HCT116 (cell line): ENCODE data around the gene EFNB2. TPM values are rescaled to one million over a fixed set of nuclear protein-coding genes. Genes with fewer than 3 reads are reported as not detected.
A peak's percentile ranks its signal among the peaks of the same experiment; 100 is the strongest.

Experiments used
- ATAC-seq: fragments of 200-7000 bp; cut with Tn5 transposase; 2 replicates; pipeline ENCODE4 v1.9.1; 2020; ENCODE audit warnings: mild to moderate bottlenecking, moderate library complexity
- BruUV-seq: library from RNA; stranded (reverse); fragments of 400-500 nt; replicated peaks from 2 replicates; lab custom pipeline; 2021; lab: Mats Ljungman, UMichigan
- CTCF ChIA-PET: fragments of 300-600 bp; sonication (Branson Sonifier 250); formaldehyde crosslinking; loops from one replicate; lab custom pipeline; 2021; ENCODE audit warnings: antibody characterized with exemption; lab: Charles Lee
- POLR2A ChIA-PET: fragments of 300-600, 350-600 bp; sonication (Branson Sonifier 250); formaldehyde crosslinking; loops from one replicate; lab custom pipeline; 2021; ENCODE audit warnings: antibody characterized with exemption; lab: Charles Lee
- RAD21 ChIA-PET, 2 experiments: fragments of 300-600 bp; sonication (Branson Sonifier 250); formaldehyde crosslinking; loops; one replicate each; lab custom pipeline; 2023; ENCODE audit warnings: low total read pairs in 2 of 2; ENCODE audit not compliant: uncharacterized antibody in 2 of 2, unreplicated experiment in 2 of 2, low non-redundant PET in 1 of 2; lab: Charles Lee
- DNase-seq: peaks from one replicate; pipeline ENCODE4 v3.0.0-alpha.2; 2010; ENCODE audit warnings: low read depth, low spot score
- H2AFZ ChIP-seq: fragments of 200-600 bp; shearing (Covaris generic), sonication (generic); 2 replicates; pipeline ENCODE4 v1.6.1; 2017; ENCODE audit warnings: low read depth, mixed run types, mixed read lengths, antibody characterized with exemption, low read length; ENCODE audit not compliant: poor library complexity, severe bottlenecking
- H3K27ac ChIP-seq: 2 replicates; pipeline ENCODE4 v1.5.1; 2012; ENCODE audit warnings: low read depth, low read length
- H3K27me3 ChIP-seq: fragments of 200-600 bp; sonication (generic); 2 replicates; pipeline ENCODE4 v1.6.1; 2016; ENCODE audit warnings: mixed run types, low read length, mixed read lengths; ENCODE audit not compliant: insufficient read depth
- H3K36me3 ChIP-seq, 2 experiments: fragments of 200-500 bp in 1 of 2; fragments of 200-600 bp in 1 of 2; sonication (Bioruptor generic) in 1 of 2; sonication (generic) in 1 of 2; 2 replicates each; pipeline versions ENCODE4 v1.5.1 to v1.6.1; 2014 to 2016; ENCODE audit warnings: low read length in 2 of 2, inconsistent platforms in 1 of 2, mixed read lengths in 1 of 2, mixed run types in 1 of 2; ENCODE audit not compliant: insufficient read depth in 2 of 2, control insufficient read depth in 1 of 2
- H3K4me1 ChIP-seq, 2 experiments: fragments of 200-600 bp in 1 of 2; sonication (generic) in 1 of 2; 2 replicates each; pipeline versions ENCODE4 v1.5.1 to v1.6.1; 2012 to 2017; ENCODE audit warnings: low read length in 2 of 2, inconsistent platforms in 1 of 2, mild to moderate bottlenecking in 1 of 2, mixed read lengths in 1 of 2, mixed run types in 1 of 2, moderate library complexity in 1 of 2; ENCODE audit not compliant: insufficient read depth in 2 of 2, control insufficient read depth in 1 of 2
- H3K4me2 ChIP-seq: fragments of 200-600 bp; sonication (generic); 2 replicates; pipeline ENCODE4 v1.6.1; 2017; ENCODE audit warnings: mixed run types, low read length, mixed read lengths
- H3K4me3 ChIP-seq, 2 experiments: fragments of 200-600 bp in 1 of 2; sonication (generic) in 1 of 2; replicated peaks in 1 of 2; 2 replicates each; pipeline ENCODE4 v1.5.1; 2011 to 2016; ENCODE audit warnings: low read length in 2 of 2, control low read depth in 1 of 2, low read depth in 1 of 2, mild to moderate bottlenecking in 1 of 2, mixed read lengths in 1 of 2, mixed run types in 1 of 2
- H3K79me2 ChIP-seq: fragments of 200-600 bp; sonication (generic); 2 replicates; pipeline ENCODE4 v1.6.1; 2017; ENCODE audit warnings: mild to moderate bottlenecking, mixed run types, low read length, moderate library complexity, mixed read lengths; ENCODE audit not compliant: insufficient read depth
- H3K9ac ChIP-seq: fragments of 200-600 bp; sonication (generic); 2 replicates; pipeline ENCODE4 v1.6.1; 2016; ENCODE audit warnings: low read length, mixed read lengths
- H3K9me2 ChIP-seq: fragments of 200-600 bp; sonication (generic), shearing (Covaris generic); 2 replicates; pipeline ENCODE4 v1.6.1; 2017; ENCODE audit warnings: mixed run types, mild to moderate bottlenecking, moderate library complexity; ENCODE audit not compliant: insufficient read depth
- H3K9me3 ChIP-seq, 2 experiments: fragments of 200-500 bp in 1 of 2; fragments of 200-600 bp in 1 of 2; sonication (Bioruptor generic) in 1 of 2; sonication (generic) in 1 of 2; 2 replicates each; pipeline ENCODE4 v1.6.1; 2014 to 2017; ENCODE audit warnings: low read length in 2 of 2, mixed read lengths in 2 of 2, inconsistent platforms in 1 of 2, low read depth in 1 of 2, mild to moderate bottlenecking in 1 of 2, mixed run types in 1 of 2, moderate library complexity in 1 of 2; ENCODE audit not compliant: control insufficient read depth in 1 of 2, insufficient read depth in 1 of 2
- H4K20me1 ChIP-seq: fragments of 200-600 bp; sonication (generic), shearing (Covaris generic); 2 replicates; pipeline ENCODE4 v1.6.1; 2017; ENCODE audit warnings: mixed run types, mild to moderate bottlenecking, moderate library complexity; ENCODE audit not compliant: insufficient read depth
- CBX3 ChIP-seq: IDR thresholded peaks from 2 replicates; pipeline ENCODE4 v1.6.1; 2012; ENCODE audit warnings: low read depth
- EGR1 ChIP-seq: IDR thresholded peaks from 2 replicates; pipeline ENCODE4 v1.6.1; 2012; ENCODE audit warnings: low read depth
- EZH2 ChIP-seq: fragments of 200-600 bp; sonication (generic); IDR thresholded peaks from 2 replicates; pipeline ENCODE4 v1.6.1; 2017; ENCODE audit warnings: antibody characterized with exemption, mixed run types
- EZH2phosphoT487 ChIP-seq: fragments of 200-600 bp; IDR thresholded peaks from 2 replicates; pipeline ENCODE4 v1.6.1; 2018; ENCODE audit warnings: antibody characterized with exemption, borderline replicate concordance
- JUND ChIP-seq: IDR thresholded peaks from 2 replicates; pipeline ENCODE4 v1.6.1; 2012
- POLR2A ChIP-seq: IDR thresholded peaks from 2 replicates; pipeline ENCODE4 v1.7.0; 2011; ENCODE audit warnings: borderline replicate concordance; ENCODE audit not compliant: insufficient read depth, insufficient read length; ENCODE audit errors: extremely low read depth
- POLR2AphosphoS5 ChIP-seq: IDR thresholded peaks from 2 replicates; pipeline ENCODE4 v1.6.1; 2011; ENCODE audit warnings: mild to moderate bottlenecking, low read depth, low read length, moderate library complexity
- RAD21 ChIP-seq: IDR thresholded peaks from 2 replicates; pipeline ENCODE4 v1.6.1; 2012; ENCODE audit warnings: low read depth, mild to moderate bottlenecking
- SIN3A ChIP-seq: IDR thresholded peaks from 2 replicates; pipeline ENCODE4 v1.6.1; 2012; ENCODE audit warnings: low read depth
- SRF ChIP-seq: IDR thresholded peaks from 2 replicates; pipeline ENCODE4 v1.6.1; 2012; ENCODE audit warnings: low read depth
- TCF7L2 ChIP-seq: IDR thresholded peaks from 2 replicates; pipeline ENCODE4 v1.7.0; 2011; ENCODE audit warnings: borderline replicate concordance, inconsistent platforms; ENCODE audit not compliant: insufficient read depth, insufficient read length; ENCODE audit errors: extremely low read depth
- YY1 ChIP-seq: IDR thresholded peaks from 2 replicates; pipeline ENCODE4 v1.6.1; 2011; ENCODE audit warnings: low read length, low read depth, moderate library complexity, mild to moderate bottlenecking; ENCODE audit not compliant: insufficient replicate concordance; ENCODE audit errors: extremely low read depth
- ZFX ChIP-seq: fragments of 450-650 bp; IDR thresholded peaks from 2 replicates; pipeline ENCODE4 v1.6.1; 2017
- ZNF274 ChIP-seq: fragments of 200-500 bp; sonication (Bioruptor generic); IDR thresholded peaks from 2 replicates; pipeline ENCODE4 v1.6.1; 2014; ENCODE audit warnings: mild to moderate bottlenecking, low read depth, low read length, inconsistent platforms
- intact Hi-C: fragments of 100-400 bp; cut with micrococcal nuclease; formaldehyde crosslinking; loops from 2 replicates; pipeline ENCODE4 v1.10.0; 2022
- total RNA-seq: library from RNA; stranded (reverse); gene quantifications from one replicate; pipeline ENCODE4 v1.2.1, GENCODE V29; 2021; ENCODE audit not compliant: unreplicated experiment
- TF ChIP-seq, protein P1 (sequence below): IDR thresholded peaks from 2 replicates; pipeline ENCODE4 v1.6.1; 2012
- TF ChIP-seq, protein P2 (sequence below), 3 experiments: fragments of 200-600 bp in 1 of 3; sonication (generic) in 1 of 3; IDR thresholded peaks in 2 of 3; conservative IDR thresholded peaks in 1 of 3; 2 replicates each; pipeline ENCODE4 v1.5.1; 2012 to 2017; ENCODE audit warnings: low read depth in 2 of 3, low read length in 2 of 3, antibody characterized with exemption in 1 of 3, borderline replicate concordance in 1 of 3, control low read depth in 1 of 3, mild to moderate bottlenecking in 1 of 3, mixed read lengths in 1 of 3, mixed run types in 1 of 3, moderate library complexity in 1 of 3; ENCODE audit not compliant: insufficient read depth in 1 of 3
- TF ChIP-seq, protein P3 (sequence below): IDR thresholded peaks from 2 replicates; pipeline ENCODE4 v1.6.1; 2012

EFNB2 gene
- total RNA-seq, 1 experiment from 2014 or later = 30.9 TPM

DNA sequence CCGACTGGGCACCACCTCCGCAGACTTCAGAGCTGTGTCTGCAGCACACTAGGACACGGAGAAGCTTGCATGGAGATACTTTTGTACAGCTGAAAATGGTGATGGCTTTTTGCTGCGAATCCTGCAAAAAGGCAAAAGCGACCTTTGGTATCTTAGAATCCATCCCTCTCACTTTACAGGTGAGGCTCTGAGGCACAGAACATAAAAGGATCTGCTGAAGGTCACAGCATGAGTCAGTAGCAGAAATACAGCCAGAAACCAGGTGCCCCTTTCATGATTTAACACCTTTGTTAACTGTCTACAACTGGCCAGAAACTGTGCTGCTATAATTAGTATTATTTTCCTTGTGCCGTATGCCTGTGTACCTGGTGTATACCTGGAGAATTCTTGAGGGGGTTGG lies 48.3 kb downstream of the EFNB2 start:
- no peak overlapping the region for H3K4me3 ChIP-seq
- peaks cover 0 to 10% of the 10 kb centered on the region in 2 experiments; a peak in 2 of 4 replicates for H3K36me3 ChIP-seq
- intact Hi-C loops = no loop called here
- no peak overlapping the region for H3K9ac ChIP-seq
- no peaks in the 10 kb centered on the region for H3K9me3 ChIP-seq
- DNase-seq (no peak), ATAC-seq (peak; percentile 39; the same call in 1 of the 2 replicates)
- TF ChIP-seq SIN3A (no peak), TCF7L2 (peak; percentile 68)
- H4K20me1 ChIP-seq = no peaks in the 10 kb centered on the region
- peak overlapping the region; percentile 4; the same call in 1 of the 2 replicates for H3K4me2 ChIP-seq
- H3K27ac ChIP-seq = no peak overlapping the region
- RAD21 ChIA-PET = interaction anchor here in 1 of 2 experiments (0.7 kb wide), 1 partner anchor 222 kb away, joined by 3 read pairs; no protein-coding TSS in a partner anchor
- H2AFZ ChIP-seq = no peak overlapping the region
- BruUV-seq = no TSS peak
- peaks cover 5 to 19% of the 10 kb centered on the region in 2 experiments; a peak in 3 of 4 replicates for H3K4me1 ChIP-seq
- H3K27me3 ChIP-seq = no peaks in the 10 kb centered on the region
- CTCF ChIA-PET = no interaction called here
- no peaks in the 10 kb centered on the region for H3K9me2 ChIP-seq
- POLR2A ChIA-PET = no interaction called here
- H3K79me2 ChIP-seq = no peaks in the 10 kb centered on the region

DNA sequence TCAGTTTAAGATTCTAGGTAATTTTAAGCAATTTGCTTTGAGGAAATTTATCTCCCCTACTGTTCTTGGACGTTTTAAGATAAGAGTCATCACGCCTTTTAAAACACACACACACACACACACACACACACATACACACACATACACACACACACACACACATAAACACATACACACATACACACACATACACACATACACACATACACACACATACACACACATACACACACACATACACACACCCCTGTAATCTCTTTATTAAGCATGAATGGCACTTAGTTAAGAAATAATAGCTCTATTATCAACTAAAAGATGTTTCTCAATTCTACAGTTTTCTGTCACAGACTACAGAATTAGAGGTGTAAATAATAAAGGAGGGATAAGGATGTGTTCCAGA lies 49.2 kb downstream of the EFNB2 start:
- no peak overlapping the region for H2AFZ ChIP-seq
- ChIA-PET RAD21 (no interaction called here), POLR2A (no interaction called here), CTCF (no interaction called here)
- no peak overlapping the region for H3K4me3 ChIP-seq
- H3K9me3 ChIP-seq = no peaks in the 10 kb centered on the region
- no peaks in the 10 kb centered on the region for H4K20me1 ChIP-seq
- H3K4me2 ChIP-seq = no peak overlapping the region
- no peak overlapping the region for H3K9ac ChIP-seq
- peaks cover 5 to 19% of the 10 kb centered on the region in 2 experiments; a peak in 3 of 4 replicates for H3K4me1 ChIP-seq
- no peak overlapping the region for H3K27ac ChIP-seq
- BruUV-seq = no TSS peak
- no peak for DNase-seq
- H3K27me3 ChIP-seq = no peaks in the 10 kb centered on the region
- H3K79me2 ChIP-seq = no peaks in the 10 kb centered on the region
- intact Hi-C loops = no loop called here
- no peak for ATAC-seq
- peaks cover 0 to 2% of the 10 kb centered on the region in 2 experiments; a peak in 1 of 4 replicates for H3K36me3 ChIP-seq
- H3K9me2 ChIP-seq = no peaks in the 10 kb centered on the region
- TF ChIP-seq, protein P1, sequence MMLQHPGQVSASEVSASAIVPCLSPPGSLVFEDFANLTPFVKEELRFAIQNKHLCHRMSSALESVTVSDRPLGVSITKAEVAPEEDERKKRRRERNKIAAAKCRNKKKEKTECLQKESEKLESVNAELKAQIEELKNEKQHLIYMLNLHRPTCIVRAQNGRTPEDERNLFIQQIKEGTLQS = no peak
- TF ChIP-seq JUND (no peak), ZNF274 (no peak), SRF (no peak), EGR1 (no peak), POLR2AphosphoS5 (no peak), ZFX (no peak), POLR2A (no peak), RAD21 (no peak), YY1 (no peak), CBX3 (no peak), EZH2 (no peak), EZH2phosphoT487 (no peak)
- TF ChIP-seq, protein P2, sequence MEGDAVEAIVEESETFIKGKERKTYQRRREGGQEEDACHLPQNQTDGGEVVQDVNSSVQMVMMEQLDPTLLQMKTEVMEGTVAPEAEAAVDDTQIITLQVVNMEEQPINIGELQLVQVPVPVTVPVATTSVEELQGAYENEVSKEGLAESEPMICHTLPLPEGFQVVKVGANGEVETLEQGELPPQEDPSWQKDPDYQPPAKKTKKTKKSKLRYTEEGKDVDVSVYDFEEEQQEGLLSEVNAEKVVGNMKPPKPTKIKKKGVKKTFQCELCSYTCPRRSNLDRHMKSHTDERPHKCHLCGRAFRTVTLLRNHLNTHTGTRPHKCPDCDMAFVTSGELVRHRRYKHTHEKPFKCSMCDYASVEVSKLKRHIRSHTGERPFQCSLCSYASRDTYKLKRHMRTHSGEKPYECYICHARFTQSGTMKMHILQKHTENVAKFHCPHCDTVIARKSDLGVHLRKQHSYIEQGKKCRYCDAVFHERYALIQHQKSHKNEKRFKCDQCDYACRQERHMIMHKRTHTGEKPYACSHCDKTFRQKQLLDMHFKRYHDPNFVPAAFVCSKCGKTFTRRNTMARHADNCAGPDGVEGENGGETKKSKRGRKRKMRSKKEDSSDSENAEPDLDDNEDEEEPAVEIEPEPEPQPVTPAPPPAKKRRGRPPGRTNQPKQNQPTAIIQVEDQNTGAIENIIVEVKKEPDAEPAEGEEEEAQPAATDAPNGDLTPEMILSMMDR (IDR thresholded peaks at IDR 0.05 in 2 of 3, conservative IDR thresholded peaks at IDR 0.05 in 1 of 3; ENCODE audit: borderline replicate concordance in 1 of 3, insufficient read depth in 1 of 3, low read depth in 2 of 3, low read length in 2 of 3) = no peak
- TF ChIP-seq, protein P3, sequence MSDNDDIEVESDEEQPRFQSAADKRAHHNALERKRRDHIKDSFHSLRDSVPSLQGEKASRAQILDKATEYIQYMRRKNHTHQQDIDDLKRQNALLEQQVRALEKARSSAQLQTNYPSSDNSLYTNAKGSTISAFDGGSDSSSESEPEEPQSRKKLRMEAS = no peak
